DMS 273 (cell line): ENCODE measurements around the gene HSPBAP1.
A peak's percentile ranks its signal among the peaks of the same experiment; 100 is the strongest.

Source experiments
- DNase-seq: peaks from one replicate; lab custom pipeline; 2025; ENCODE audit not compliant: unreplicated experiment; lab: John Stamatoyannopoulos, UW

Gene HSPBAP1

GRCh38 chr3:122691195-122691594, 102.4 kb downstream of the HSPBAP1 start:
- DNase-seq = peak; percentile 60

- no peak for DNase-seq
Measured at GRCh38 chr3:122690096-122690495, 103.5 kb downstream of the HSPBAP1 start.
